HG02852 (cell line): Measurements from ENCODE around the gene SIX4.

Experiments used
- ATAC-seq: cut with Tn5 transposase; IDR thresholded peaks from one replicate; pipeline ENCODE4 v1.9.1; 2021; ENCODE audit warnings: mild to moderate bottlenecking, moderate library complexity; ENCODE audit not compliant: unreplicated experiment

The SIX4 gene

DNA sequence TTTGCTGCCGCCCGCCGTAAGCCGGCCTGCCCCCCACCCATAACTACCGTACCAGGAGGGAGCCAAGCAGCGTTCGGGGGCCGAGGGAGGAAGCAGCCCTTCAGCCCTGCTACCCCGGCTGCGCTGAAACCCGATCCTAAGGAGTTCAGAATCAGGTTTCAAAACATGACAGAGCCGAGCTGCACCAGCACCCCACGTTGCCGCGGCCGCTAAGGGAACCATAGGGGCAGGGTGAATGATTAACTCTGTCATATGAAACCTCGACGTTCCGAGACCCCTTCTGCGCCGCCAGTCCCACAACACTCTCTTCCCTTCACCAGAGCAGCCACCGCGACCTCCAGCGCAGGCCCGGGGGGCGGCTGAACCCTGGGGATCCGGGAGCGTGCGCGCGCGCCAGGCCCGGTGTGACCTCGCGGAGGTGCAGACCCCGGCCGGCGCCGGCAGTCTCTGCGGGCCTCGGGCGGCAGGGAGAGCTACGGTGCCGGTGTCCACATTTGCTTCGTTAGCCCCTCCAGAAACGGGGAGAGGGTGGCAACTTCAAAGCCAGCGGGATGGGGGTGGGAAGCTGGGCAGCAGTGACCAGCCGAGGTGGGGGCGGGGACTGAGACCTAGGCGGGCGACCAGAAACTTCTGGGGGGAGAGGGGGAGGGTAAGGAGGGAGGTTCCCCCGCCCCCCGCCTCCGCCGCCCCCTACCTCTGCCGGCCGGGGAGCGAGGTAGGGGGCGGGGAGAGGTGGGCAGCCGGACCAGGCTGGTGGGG lies 1.6 kb downstream of the SIX4 start:
- ATAC-seq: no peak

GRCh38 chr14:60722107-60722356 lies 2.1 kb downstream of the SIX4 start:
- no peak for ATAC-seq

- ATAC-seq: no peak
These were observed 2.6 kb downstream of the SIX4 start for GRCh38 chr14:60721326-60722106.

DNA sequence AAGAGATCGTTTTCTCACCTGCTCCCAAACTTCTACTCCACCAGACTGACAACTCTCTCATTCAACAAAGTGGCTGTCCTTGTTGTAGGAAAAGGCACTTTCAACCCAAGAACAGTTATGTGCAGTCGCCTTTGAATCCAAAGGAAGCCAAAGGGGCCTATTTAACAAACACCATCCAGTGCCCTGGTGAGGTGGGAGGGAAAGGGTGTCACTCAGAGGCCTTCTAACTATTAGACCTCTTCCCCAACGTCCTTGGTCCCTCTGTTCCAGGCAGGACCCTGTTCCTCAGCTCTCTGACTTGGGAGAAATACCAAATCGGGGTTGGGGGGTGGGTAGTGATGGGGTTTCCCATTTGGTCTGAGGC lies 3.2 kb downstream of the SIX4 start:
- ATAC-seq: no peak

DNA sequence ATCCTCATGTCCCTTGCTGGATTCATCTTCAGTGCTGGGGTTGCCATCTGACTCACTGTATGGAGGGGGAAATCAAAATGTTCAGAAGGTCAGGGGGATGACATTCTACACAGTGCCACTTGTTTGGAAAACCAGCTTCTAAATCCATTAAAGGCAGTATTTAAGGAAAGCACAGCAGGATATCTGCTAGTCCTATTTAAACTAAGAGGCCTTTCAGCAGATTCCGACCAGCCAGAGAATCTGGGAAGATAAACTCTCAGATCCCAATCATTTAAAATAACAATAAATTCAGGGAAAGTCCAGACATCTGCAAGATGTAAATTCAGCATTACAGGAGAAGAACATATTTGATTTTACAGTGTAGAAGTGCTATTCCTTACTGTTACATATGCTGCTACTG lies 3.8 kb downstream of the SIX4 start:
- no peak for ATAC-seq

GRCh38 chr14:60713513-60713912 lies 10.6 kb downstream of the SIX4 start:
- no peak for ATAC-seq

- no peak for ATAC-seq
These were observed 13.7 kb downstream of the SIX4 start for GRCh38 chr14:60710494-60710893.

DNA sequence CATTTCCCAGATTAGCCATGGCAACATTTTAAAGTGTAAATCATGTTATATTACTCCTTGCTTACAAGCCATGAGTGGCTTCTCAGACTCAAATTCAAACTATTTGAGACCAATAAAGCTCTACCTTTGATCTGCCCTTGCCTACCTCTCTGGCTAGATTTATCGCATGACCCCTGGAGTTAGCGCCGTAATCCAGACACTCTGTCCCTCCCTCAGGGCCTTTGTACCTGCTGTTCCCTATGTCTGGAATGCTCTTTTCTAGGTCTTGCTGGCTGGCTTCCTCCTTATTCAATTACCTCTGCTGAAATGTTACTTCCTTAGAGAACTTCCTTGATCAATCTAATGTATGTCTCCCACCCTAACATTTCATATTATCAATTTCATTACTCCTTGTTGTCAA lies 16.3 kb downstream of the SIX4 start:
- ATAC-seq: no peak

DNA sequence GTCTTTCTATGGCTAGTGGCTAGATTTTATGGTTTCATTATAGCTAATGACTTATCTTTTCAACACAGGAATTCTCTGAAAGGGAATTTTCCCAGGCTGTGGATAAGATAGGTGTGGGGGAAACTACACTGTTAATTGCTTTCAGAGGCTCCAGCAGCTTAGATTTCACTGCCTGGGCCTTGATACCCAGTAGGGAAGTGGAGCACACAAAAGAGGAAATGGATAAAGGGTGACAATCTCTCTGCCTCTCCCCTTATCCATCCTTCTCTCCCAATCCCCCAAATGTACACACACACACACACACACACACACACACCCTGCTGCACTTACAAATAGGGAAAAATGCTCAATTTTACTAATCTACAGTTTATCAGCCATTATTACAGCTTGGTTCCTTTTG lies 19.1 kb downstream of the SIX4 start:
- ATAC-seq: no peak

DNA sequence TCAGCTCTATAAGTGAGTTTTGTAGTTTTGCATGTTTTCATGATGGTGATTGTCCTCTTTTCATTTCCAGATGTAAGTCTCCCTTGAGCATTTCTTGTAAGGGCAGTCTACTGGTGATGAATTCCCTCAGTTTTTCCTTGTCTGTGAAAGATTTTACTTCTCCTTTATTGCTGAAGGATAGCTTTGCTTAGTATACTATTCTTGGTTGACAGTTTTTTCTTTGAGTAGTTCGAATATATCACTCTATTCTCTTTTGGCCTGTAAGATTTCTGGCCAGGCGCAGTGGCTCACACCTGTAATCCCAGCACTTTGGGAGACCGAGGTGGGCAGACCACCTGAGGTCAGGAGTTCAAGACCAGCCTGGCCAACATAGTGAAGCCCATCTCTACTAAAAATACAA lies 23.6 kb downstream of the SIX4 start:
- no peak for ATAC-seq

DNA sequence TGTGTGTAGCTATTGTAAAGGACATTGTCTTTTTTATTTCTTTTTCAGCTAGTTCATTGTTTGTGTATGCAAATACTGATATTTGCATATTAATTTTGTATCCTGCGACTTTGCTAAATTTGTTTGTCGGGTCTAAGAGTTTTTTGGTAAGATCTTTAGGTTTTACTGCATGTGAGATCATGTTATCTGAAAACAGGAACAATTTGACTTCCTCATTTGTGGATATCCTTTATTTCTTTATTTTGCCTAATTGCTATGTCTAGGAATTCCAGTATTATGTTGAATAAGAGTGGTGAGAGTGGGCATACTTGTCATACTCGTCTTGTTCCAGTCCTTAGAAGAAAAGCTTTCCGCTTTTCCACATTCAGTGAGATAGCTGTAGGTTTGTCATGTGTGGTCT lies 28.8 kb downstream of the SIX4 start:
- ATAC-seq: no peak

- ATAC-seq: no peak
These were observed 32.6 kb downstream of the SIX4 start for GRCh38 chr14:60691383-60692113.

DNA sequence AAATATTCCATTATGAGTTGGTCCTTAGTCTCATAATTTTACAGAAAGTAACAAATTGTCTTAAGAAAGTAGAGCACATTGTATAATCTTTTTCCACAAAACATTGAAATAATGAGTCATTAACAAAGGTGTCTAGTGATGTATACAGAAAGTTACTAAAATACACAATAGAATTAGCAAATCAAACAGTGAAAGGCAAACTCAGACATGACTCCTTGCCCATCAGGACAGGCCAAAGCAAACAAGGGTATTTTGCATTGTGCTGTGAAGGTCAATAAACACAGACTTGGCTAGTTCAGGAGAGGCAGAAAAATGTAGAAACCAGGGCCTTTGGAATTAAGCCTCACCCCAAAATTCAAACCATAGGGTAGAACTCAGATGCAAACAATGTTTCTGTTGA lies 37.3 kb downstream of the SIX4 start:
- ATAC-seq: no peak

DNA sequence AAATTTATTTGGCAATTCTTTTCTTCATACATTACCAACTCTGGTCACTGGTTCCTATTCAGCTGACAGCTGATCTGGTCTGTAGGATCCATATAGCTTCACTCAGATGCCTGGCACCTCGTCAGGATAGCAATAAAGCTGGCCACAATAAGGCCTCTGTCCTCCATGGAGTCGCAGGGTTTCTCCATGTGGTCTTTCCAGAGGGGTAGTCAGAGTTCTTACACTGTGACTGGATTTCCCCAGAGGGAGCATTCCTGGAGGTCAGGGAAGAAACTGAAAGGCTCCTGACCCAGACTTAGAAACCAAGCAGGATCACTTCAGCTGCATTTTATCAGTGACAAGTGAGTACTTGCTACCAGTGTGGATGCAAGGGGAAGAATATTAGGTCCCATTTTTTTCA lies 39.9 kb downstream of the SIX4 start:
- no peak for ATAC-seq

DNA sequence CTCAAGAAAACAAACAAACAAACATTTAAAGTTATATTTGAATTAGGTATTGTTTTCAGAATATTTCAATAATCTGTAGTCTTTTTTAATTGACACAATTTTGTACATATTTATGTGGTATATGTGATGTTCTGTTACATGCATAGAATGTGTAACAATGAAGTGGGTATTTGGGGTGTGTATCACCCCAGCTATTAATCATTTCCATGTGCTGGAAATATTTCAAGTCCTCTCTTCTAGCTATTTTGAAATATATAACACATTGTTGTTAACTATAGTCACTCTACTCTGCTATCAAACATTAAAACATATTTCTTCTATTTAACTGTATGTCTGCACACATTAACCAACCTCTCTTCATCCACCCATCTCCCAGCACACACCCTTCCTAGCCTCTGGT lies 42.9 kb downstream of the SIX4 start:
- ATAC-seq: no peak

GRCh38 chr14:60680511-60680910 lies 43.6 kb downstream of the SIX4 start:
- no peak for ATAC-seq

DNA sequence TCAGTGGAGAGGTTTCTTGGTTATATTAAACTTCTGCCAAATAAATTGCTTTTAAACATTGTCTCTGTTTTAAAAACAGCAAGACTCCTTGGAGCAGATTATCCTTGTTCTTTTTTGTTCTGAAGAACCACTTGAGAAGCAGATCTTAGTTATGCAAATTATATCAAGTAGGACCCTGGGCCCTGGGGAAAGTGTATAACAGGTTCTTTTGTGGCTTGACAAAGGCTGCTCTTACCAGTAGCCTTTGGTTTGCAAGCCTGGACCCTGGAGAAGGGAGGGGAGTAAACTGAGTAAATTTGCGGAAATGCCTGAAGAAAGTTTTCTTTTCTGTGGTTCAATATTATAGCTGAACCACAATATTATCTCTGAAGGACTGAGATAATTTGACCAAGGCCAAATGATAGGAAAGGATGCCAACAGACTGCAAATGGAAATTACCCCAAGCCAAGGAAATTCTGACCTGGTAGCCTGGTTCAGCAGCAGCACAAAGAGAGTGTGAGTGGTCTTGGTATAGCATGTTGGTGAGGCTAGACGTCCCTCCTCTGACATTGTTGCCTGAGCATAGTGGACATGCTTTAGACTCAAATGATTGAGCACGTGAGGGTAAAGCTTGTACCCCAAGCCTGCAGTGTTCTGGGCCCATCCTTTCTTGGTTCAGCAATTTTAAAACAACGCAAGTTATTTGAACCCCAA lies 44.4 kb downstream of the SIX4 start:
- ATAC-seq: no peak

DNA sequence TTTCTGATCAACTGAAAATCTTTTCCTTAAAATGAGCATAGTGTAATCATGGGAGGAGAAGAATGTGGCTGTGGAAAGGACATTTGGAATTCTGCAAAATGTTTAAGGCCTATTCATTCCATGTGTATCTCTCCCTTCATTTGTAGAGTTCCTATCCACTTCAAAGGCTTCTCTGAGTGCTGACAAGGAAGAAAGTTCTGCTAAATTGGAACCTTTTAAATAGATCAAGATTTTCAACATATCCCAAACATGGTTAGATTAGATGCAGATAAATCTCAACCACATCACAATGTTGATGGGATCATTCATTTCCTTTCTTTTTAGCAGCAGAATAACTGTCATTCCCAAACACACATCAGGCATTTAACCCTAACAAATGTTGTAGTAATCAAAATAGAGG lies 46.5 kb downstream of the SIX4 start:
- ATAC-seq: no peak

DNA sequence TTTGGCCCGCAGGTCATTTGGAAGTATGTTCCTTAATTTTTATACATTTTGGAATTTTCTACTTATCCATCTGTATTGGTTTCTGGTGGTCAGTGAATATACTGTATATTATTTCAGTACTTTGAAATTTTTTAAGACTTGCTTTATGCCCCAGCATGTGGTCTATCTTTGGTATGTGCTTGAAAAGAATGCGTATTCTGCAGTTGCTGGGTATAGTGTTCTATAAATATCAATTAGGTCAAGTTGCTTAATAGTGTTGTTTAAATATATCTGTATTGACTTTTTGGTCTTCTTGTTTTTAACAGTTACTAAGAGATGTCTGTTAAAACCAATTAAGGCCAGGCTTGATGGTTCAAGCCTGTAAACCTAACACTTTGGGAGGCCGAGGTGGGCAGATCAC lies 53.2 kb downstream of the SIX4 start:
- no peak for ATAC-seq

GRCh38 chr14:60668431-60669112 lies 55.6 kb downstream of the SIX4 start:
- ATAC-seq: no peak

GRCh38 chr14:60665177-60665550 lies 59.0 kb downstream of the SIX4 start:
- no peak for ATAC-seq
